ENCODE measurements around the gene MAP2. TPM values are rescaled to one million over a fixed set of nuclear protein-coding genes. Genes with fewer than 3 reads are reported as not detected.

The MAP2 gene
- total RNA-seq, 1 donor from 2014 or later = 16.5 TPM

GRCh38 chr2:209570194-209570593, 146.3 kb downstream of the MAP2 start:
- H3K36me3 Mint-ChIP-seq (ENCODE audit: insufficient read depth) = no peaks in the 10 kb centered on the region
- no peak for TF ChIP-seq CTCF (IDR thresholded peaks at IDR 0.05; ENCODE audit: unreplicated experiment)
- no peak for DNase-seq (ENCODE audit: low spot score, unreplicated experiment)
- H3K4me1 Mint-ChIP-seq (ENCODE audit: low read depth) = peaks cover 14% of the 10 kb centered on the region
- no peak overlapping the region for H3K27ac Mint-ChIP-seq
- no peaks in the 10 kb centered on the region for H3K9me3 Mint-ChIP-seq (ENCODE audit: low read depth)
- no peak overlapping the region for H3K4me3 Mint-ChIP-seq (ENCODE audit: low read depth)
- H3K27me3 Mint-ChIP-seq = no peaks in the 10 kb centered on the region

GRCh38 chr2:209574515-209574914, 150.7 kb downstream of the MAP2 start:
- H3K27me3 Mint-ChIP-seq = no peaks in the 10 kb centered on the region
- H3K36me3 Mint-ChIP-seq (ENCODE audit: insufficient read depth) = no peaks in the 10 kb centered on the region
- no peak overlapping the region for H3K27ac Mint-ChIP-seq
- peaks cover 1% of the 10 kb centered on the region for H3K4me1 Mint-ChIP-seq (ENCODE audit: low read depth)
- DNase-seq (ENCODE audit: low spot score, unreplicated experiment) = no peak
- H3K9me3 Mint-ChIP-seq (ENCODE audit: low read depth) = no peaks in the 10 kb centered on the region
- H3K4me3 Mint-ChIP-seq (ENCODE audit: low read depth) = no peak overlapping the region
- no peak for TF ChIP-seq CTCF (IDR thresholded peaks at IDR 0.05; ENCODE audit: unreplicated experiment)

GRCh38 chr2:209577376-209578357, 153.8 kb downstream of the MAP2 start:
- no peak for DNase-seq (ENCODE audit: low spot score, unreplicated experiment)
- Mint-ChIP-seq H3K4me3 (ENCODE audit: low read depth) (no peak overlapping the region), H3K36me3 (ENCODE audit: insufficient read depth) (no peaks in the 10 kb centered on the region), H3K9me3 (ENCODE audit: low read depth) (no peaks in the 10 kb centered on the region), H3K4me1 (ENCODE audit: low read depth) (peaks cover 1% of the 10 kb centered on the region), H3K27me3 (no peaks in the 10 kb centered on the region), H3K27ac (no peak overlapping the region)
- peak; percentile 63 for TF ChIP-seq CTCF (IDR thresholded peaks at IDR 0.05; ENCODE audit: unreplicated experiment)

GRCh38 chr2:209578394-209579001, 154.7 kb downstream of the MAP2 start:
- H3K4me3 Mint-ChIP-seq (ENCODE audit: low read depth) = no peak overlapping the region
- no peaks in the 10 kb centered on the region for H3K9me3 Mint-ChIP-seq (ENCODE audit: low read depth)
- no peaks in the 10 kb centered on the region for H3K27me3 Mint-ChIP-seq
- no peak for TF ChIP-seq CTCF (IDR thresholded peaks at IDR 0.05; ENCODE audit: unreplicated experiment)
- H3K36me3 Mint-ChIP-seq (ENCODE audit: insufficient read depth) = no peaks in the 10 kb centered on the region
- no peak for DNase-seq (ENCODE audit: low spot score, unreplicated experiment)
- no peak overlapping the region for H3K27ac Mint-ChIP-seq
- H3K4me1 Mint-ChIP-seq (ENCODE audit: low read depth) = peaks cover 1% of the 10 kb centered on the region

- no peaks in the 10 kb centered on the region for H3K9me3 Mint-ChIP-seq (ENCODE audit: low read depth)
- H3K27ac Mint-ChIP-seq = no peak overlapping the region
- H3K27me3 Mint-ChIP-seq = no peaks in the 10 kb centered on the region
- H3K36me3 Mint-ChIP-seq (ENCODE audit: insufficient read depth) = no peaks in the 10 kb centered on the region
- no peak overlapping the region for H3K4me3 Mint-ChIP-seq (ENCODE audit: low read depth)
- peaks cover 1% of the 10 kb centered on the region for H3K4me1 Mint-ChIP-seq (ENCODE audit: low read depth)
- TF ChIP-seq CTCF (IDR thresholded peaks at IDR 0.05; ENCODE audit: unreplicated experiment) = no peak
- no peak for DNase-seq (ENCODE audit: low spot score, unreplicated experiment)
Observed at GRCh38 chr2:209579230-209579749, 155.4 kb downstream of the MAP2 start.
